Measurements from ENCODE around the gene TDRD5.

The TDRD5 gene

GRCh38 chr1:179591592-179592580, at the start of gene TDRD5:
Gene TDRD5 (plus strand): TSS chr1:179591832. CDS start chr1:179592616, 784 bp downstream.
- H3K9ac ChIP-seq (ENCODE audit: low read length), result no peak within 1 kb of the TSS
- no peaks in the 10 kb centered on the region for H3K36me3 ChIP-seq (ENCODE audit: control insufficient read depth, low read depth, low read length)
- H3K4me1 ChIP-seq (ENCODE audit: control insufficient read depth, low read depth, low read length), result no peaks in the 10 kb centered on the region
- no peaks in the 10 kb centered on the region for H3K9me3 ChIP-seq (ENCODE audit: control insufficient read depth, low read depth, low read length)
- H3K27ac ChIP-seq (ENCODE audit: low read length), result no peak within 1 kb of the TSS
- H3K4me3 ChIP-seq (ENCODE audit: low read length), result no peak within 1 kb of the TSS
- H3K27me3 ChIP-seq (ENCODE audit: control insufficient read depth, insufficient read depth, low read length), result peaks cover 9% of the 10 kb centered on the region

GRCh38 chr1:179545321-179545720, 46.3 kb upstream of the TDRD5 start:
- no peaks in the 10 kb centered on the region for H3K4me1 ChIP-seq (ENCODE audit: control insufficient read depth, low read depth, low read length)
- H3K27me3 ChIP-seq (ENCODE audit: control insufficient read depth, insufficient read depth, low read length), result no peaks in the 10 kb centered on the region
- no peak overlapping the region for H3K9ac ChIP-seq (ENCODE audit: low read length)
- H3K36me3 ChIP-seq (ENCODE audit: control insufficient read depth, low read depth, low read length), result no peaks in the 10 kb centered on the region
- H3K9me3 ChIP-seq (ENCODE audit: control insufficient read depth, low read depth, low read length), result no peaks in the 10 kb centered on the region
- no peak overlapping the region for H3K4me3 ChIP-seq (ENCODE audit: low read length)
- H3K27ac ChIP-seq (ENCODE audit: low read length), result no peak overlapping the region

DNA sequence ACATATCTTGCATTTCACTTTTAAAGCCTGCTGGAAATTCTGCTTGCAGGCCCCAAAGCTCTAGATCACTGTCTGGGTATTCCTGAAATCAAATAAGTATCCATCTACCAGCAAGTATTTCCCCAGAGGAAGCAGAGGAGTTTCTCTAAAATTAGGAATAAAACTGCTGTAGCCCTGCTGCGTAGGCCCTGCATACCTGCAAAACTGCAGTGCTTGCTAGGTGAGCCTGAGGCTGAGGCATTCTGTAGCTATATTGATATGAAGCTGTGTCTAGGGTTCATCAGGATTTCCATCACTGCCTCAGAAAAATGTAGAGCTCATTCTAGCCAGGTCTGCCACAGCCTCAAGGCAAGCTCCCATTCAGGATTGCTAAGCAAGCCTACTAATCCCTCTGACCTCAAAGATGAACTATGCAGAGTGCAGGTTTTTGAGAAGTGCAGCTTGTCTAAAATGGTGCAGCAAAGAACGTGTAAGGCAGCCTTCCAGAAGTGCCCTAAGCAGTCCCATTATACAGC, 44.6 kb upstream of the TDRD5 start:
- H3K27me3 ChIP-seq (ENCODE audit: control insufficient read depth, insufficient read depth, low read length), result no peaks in the 10 kb centered on the region
- no peaks in the 10 kb centered on the region for H3K4me1 ChIP-seq (ENCODE audit: control insufficient read depth, low read depth, low read length)
- H3K9ac ChIP-seq (ENCODE audit: low read length), result no peak overlapping the region
- no peaks in the 10 kb centered on the region for H3K9me3 ChIP-seq (ENCODE audit: control insufficient read depth, low read depth, low read length)
- no peak overlapping the region for H3K4me3 ChIP-seq (ENCODE audit: low read length)
- H3K27ac ChIP-seq (ENCODE audit: low read length), result no peak overlapping the region
- no peaks in the 10 kb centered on the region for H3K36me3 ChIP-seq (ENCODE audit: control insufficient read depth, low read depth, low read length)

DNA sequence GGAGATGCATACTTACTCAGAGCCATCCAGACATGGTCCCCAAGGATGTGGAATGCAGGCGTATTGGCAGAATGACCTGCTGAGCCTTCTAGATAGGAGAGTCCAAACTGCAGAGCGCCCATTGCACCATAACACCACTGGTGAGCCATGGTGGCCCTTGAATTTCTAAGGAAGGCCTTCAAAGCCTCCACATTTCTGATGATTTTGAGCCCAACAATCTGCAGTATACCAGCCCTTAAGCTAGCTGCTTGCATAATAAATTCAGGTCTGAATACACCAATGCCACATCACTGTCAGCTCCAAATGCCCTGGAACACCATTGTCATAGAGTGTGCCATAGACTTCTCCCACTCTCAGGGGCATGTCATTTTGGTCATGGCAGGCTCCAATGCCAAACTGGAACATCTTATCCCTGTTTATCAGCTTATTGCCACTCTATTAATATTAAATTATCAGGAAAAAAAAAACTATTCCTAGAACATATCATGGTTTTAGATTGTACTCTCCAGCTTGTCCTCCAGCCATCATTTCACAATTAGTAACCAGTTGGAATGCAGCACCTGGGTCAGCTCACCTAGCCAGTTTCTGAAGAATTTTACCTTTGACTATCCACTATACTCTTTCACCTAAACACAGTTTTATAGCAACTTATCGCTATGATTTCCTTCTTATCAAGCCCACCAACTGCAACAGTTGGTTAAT, 42.8 kb upstream of the TDRD5 start:
- Histone ChIP-seq H3K27me3 (ENCODE audit: control insufficient read depth, insufficient read depth, low read length) (no peaks in the 10 kb centered on the region), H3K4me3 (ENCODE audit: low read length) (no peak overlapping the region), H3K36me3 (ENCODE audit: control insufficient read depth, low read depth, low read length) (no peaks in the 10 kb centered on the region), H3K27ac (ENCODE audit: low read length) (no peak overlapping the region), H3K4me1 (ENCODE audit: control insufficient read depth, low read depth, low read length) (no peaks in the 10 kb centered on the region), H3K9me3 (ENCODE audit: control insufficient read depth, low read depth, low read length) (no peaks in the 10 kb centered on the region), H3K9ac (ENCODE audit: low read length) (no peak overlapping the region)

- Histone ChIP-seq H3K27me3 (ENCODE audit: control insufficient read depth, insufficient read depth, low read length) (no peaks in the 10 kb centered on the region), H3K9me3 (ENCODE audit: control insufficient read depth, low read depth, low read length) (no peaks in the 10 kb centered on the region), H3K4me1 (ENCODE audit: control insufficient read depth, low read depth, low read length) (peaks cover under 1% of the 10 kb centered on the region), H3K36me3 (ENCODE audit: control insufficient read depth, low read depth, low read length) (no peaks in the 10 kb centered on the region), H3K27ac (ENCODE audit: low read length) (no peak overlapping the region), H3K9ac (ENCODE audit: low read length) (no peak overlapping the region), H3K4me3 (ENCODE audit: low read length) (no peak overlapping the region)
Observed at GRCh38 chr1:179549368-179549700, 42.3 kb upstream of the TDRD5 start.

- no peak overlapping the region for H3K27ac ChIP-seq (ENCODE audit: low read length)
- no peak overlapping the region for H3K9ac ChIP-seq (ENCODE audit: low read length)
- no peaks in the 10 kb centered on the region for H3K9me3 ChIP-seq (ENCODE audit: control insufficient read depth, low read depth, low read length)
Observed at GRCh38 chr1:179550746-179551682, 40.6 kb upstream of the TDRD5 start.

DNA sequence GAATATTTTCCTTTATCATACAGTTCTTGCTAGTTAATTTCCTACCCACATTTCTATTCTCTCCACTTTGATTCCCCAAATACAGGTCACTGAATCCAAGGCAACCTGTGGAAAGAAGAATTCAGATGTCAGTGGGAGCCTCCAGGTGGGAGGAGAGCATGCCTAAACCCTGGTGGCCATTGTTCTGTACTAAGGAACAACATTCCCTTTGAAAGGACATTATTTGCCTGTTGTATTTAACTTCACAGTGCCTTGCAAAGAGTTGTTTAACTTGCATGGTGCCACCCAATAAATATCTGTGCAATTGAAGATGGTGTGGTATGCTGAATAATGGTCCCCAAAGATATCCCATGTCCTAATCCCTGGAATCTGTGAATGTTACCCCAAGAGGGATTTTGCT, 37.2 kb upstream of the TDRD5 start:
- no peaks in the 10 kb centered on the region for H3K27me3 ChIP-seq (ENCODE audit: control insufficient read depth, insufficient read depth, low read length)
- peaks cover 3% of the 10 kb centered on the region for H3K4me1 ChIP-seq (ENCODE audit: control insufficient read depth, low read depth, low read length)
- no peak overlapping the region for H3K4me3 ChIP-seq (ENCODE audit: low read length)
- no peaks in the 10 kb centered on the region for H3K9me3 ChIP-seq (ENCODE audit: control insufficient read depth, low read depth, low read length)
- no peak overlapping the region for H3K9ac ChIP-seq (ENCODE audit: low read length)
- no peaks in the 10 kb centered on the region for H3K36me3 ChIP-seq (ENCODE audit: control insufficient read depth, low read depth, low read length)
- no peak overlapping the region for H3K27ac ChIP-seq (ENCODE audit: low read length)

More at GRCh38 chr1:179550746-179551682, 40.6 kb upstream of the TDRD5 start:
- H3K36me3 ChIP-seq (ENCODE audit: control insufficient read depth, low read depth, low read length), result no peaks in the 10 kb centered on the region
- no peaks in the 10 kb centered on the region for H3K27me3 ChIP-seq (ENCODE audit: control insufficient read depth, insufficient read depth, low read length)
- H3K4me3 ChIP-seq (ENCODE audit: low read length), result no peak overlapping the region
- peaks cover 3% of the 10 kb centered on the region for H3K4me1 ChIP-seq (ENCODE audit: control insufficient read depth, low read depth, low read length)

GRCh38 chr1:179558078-179558477, 33.6 kb upstream of the TDRD5 start:
- no peaks in the 10 kb centered on the region for H3K27me3 ChIP-seq (ENCODE audit: control insufficient read depth, insufficient read depth, low read length)
- H3K4me3 ChIP-seq (ENCODE audit: low read length), result no peak overlapping the region
- H3K9ac ChIP-seq (ENCODE audit: low read length), result no peak overlapping the region
- H3K9me3 ChIP-seq (ENCODE audit: control insufficient read depth, low read depth, low read length), result no peaks in the 10 kb centered on the region
- H3K4me1 ChIP-seq (ENCODE audit: control insufficient read depth, low read depth, low read length), result peaks cover 3% of the 10 kb centered on the region
- no peaks in the 10 kb centered on the region for H3K36me3 ChIP-seq (ENCODE audit: control insufficient read depth, low read depth, low read length)
- H3K27ac ChIP-seq (ENCODE audit: low read length), result no peak overlapping the region

DNA sequence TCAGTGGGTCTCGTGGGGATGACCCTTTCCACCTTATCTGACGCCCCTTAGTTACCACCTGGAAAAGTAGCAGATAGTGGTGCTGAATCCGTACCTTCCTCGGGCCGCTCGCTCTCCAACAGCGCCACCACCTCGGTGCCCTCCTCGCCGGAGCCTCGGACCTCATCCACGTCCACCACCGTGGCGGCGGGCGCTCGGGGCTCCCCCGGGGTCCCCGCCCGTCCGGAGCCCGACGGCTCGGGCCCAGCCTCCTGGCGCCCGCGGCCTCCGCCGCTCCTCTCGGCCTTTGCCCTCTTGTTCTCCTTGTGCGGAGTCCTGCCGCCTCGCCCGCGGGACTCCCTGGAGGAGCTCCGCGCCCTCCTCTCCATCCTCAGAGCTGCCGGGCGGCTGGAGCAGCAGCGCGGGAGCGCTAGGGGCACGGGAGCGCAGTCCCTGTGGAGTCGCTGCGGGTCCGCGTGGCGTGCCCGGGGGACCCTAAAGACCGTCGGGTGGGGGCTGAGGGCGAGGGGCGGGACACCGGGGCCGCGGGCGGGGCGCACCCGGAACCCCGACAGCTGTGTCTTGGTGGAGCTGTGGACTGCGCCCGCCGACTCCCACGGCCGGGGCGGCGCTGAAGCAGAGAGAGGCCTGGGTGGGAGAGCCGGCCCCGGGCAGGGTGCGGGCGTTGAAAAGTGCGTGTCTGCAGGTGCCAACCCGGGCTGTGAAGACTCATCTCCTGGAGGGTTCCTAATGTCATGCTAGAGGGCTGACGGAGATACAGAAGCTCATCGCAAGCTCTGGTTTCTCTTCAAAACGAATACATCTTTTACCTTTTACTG, 15.9 kb upstream of the TDRD5 start, which contains the start of gene NPHS2:
NPHS2 (minus strand) TSS at position 452 of the 818 bp plus-strand sequence; CDS start at position 368, 84 bp downstream.
- Histone ChIP-seq H3K4me1 (ENCODE audit: control insufficient read depth, low read depth, low read length) (peaks cover 6% of the 10 kb centered on the region), H3K4me3 (ENCODE audit: low read length) (peak within 1 kb of the TSS; percentile 50), H3K9ac (ENCODE audit: low read length) (no peak within 1 kb of the TSS), H3K9me3 (ENCODE audit: control insufficient read depth, low read depth, low read length) (no peaks in the 10 kb centered on the region), H3K27me3 (ENCODE audit: control insufficient read depth, insufficient read depth, low read length) (peaks cover 58% of the 10 kb centered on the region), H3K36me3 (ENCODE audit: control insufficient read depth, low read depth, low read length) (no peaks in the 10 kb centered on the region), H3K27ac (ENCODE audit: low read length) (no peak within 1 kb of the TSS)

- H3K9ac ChIP-seq (ENCODE audit: low read length), result no peak overlapping the region
- H3K27ac ChIP-seq (ENCODE audit: low read length), result no peak overlapping the region
- H3K36me3 ChIP-seq (ENCODE audit: control insufficient read depth, low read depth, low read length), result no peaks in the 10 kb centered on the region
- H3K27me3 ChIP-seq (ENCODE audit: control insufficient read depth, insufficient read depth, low read length), result peaks cover 58% of the 10 kb centered on the region
- peak overlapping the region; percentile 50 for H3K4me3 ChIP-seq (ENCODE audit: low read length)
- H3K4me1 ChIP-seq (ENCODE audit: control insufficient read depth, low read depth, low read length), result peaks cover 6% of the 10 kb centered on the region
- H3K9me3 ChIP-seq (ENCODE audit: control insufficient read depth, low read depth, low read length), result no peaks in the 10 kb centered on the region
Observed at GRCh38 chr1:179576509-179576908, 15.1 kb upstream of the TDRD5 start.
